ENCODE data around the gene ZFP1.
A peak's percentile ranks its signal among the peaks of the same experiment; 100 is the strongest.

ZFP1 gene

DNA sequence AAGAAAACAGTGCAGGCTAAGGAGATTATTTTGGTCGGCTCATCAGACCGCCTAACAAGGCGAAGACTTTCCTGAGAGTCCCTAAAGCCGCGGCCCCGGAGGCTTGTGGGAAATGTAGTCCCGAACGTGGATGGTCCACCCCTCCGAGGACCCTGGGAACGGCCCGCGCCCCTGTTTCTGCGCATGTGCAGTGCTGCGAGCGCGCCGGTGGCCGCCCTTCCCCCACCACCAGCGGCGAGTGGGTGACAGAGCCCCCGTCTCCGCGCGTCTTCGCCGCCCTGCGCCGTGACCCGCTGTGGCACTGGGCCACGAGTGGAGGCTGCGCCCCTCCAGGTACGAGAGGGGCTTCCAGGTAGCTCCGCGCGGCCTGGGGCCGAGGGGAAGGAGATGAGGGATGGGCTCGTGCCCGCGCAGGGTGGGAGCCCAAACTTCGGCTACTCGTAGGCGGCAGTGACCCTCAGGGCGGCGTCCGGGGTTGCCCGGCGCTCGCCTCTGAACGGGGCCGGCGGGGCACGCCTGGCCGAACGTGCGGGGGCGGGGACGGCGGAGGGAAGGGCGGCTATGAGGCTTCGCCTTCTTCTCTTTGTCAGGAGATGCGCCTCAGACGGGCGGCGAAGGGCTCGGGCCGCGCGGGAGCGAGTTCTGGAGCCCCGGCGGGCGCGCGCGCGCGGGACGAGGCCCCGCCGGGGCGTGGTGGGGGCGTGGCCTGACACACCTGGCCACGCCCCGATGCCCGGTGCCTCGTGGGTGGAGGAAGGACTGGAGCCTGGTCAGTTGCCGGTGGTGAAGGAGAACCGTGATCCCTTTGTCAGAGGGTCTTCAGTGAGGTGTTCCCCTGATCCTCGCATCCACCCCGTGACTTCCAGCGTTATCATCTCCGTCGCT lies at the start of gene ZFP1:
ZFP1 (plus strand) TSS at position 214 of the 885 bp plus-strand sequence. CDS start 4,428 bp downstream, outside the sequence.
- peak; percentile 85 for DNase-seq (ENCODE audit: low spot score)

- DNase-seq (ENCODE audit: low spot score), result no peak
Observed at GRCh38 chr16:75099075-75099667, 49.2 kb upstream of the ZFP1 start.

- no peak for DNase-seq (ENCODE audit: low spot score)
Observed at GRCh38 chr16:75099738-75100602, 48.4 kb upstream of the ZFP1 start.

- DNase-seq (ENCODE audit: low spot score), result no peak
Observed at GRCh38 chr16:75100603-75100990, 47.7 kb upstream of the ZFP1 start.

DNA sequence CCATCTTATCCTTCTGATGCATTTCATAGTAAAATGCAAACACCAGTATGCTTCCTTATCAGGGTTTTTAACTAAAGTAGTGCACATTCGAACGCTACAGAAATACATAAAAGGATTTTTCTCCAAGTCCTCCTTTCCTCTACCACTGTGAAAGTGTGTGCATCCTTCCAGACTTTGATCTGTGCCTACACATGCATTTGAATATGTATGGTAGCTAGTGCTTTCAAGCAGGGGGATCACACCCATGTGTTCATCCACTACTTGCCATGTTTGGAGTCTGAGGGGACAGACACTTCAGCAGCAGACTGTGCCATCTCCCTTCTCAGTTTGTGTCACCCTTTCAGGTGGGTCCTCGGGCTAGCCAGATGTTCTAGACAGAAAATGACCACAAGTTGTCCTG lies 46.7 kb upstream of the ZFP1 start:
- DNase-seq (ENCODE audit: low spot score), result no peak

DNA sequence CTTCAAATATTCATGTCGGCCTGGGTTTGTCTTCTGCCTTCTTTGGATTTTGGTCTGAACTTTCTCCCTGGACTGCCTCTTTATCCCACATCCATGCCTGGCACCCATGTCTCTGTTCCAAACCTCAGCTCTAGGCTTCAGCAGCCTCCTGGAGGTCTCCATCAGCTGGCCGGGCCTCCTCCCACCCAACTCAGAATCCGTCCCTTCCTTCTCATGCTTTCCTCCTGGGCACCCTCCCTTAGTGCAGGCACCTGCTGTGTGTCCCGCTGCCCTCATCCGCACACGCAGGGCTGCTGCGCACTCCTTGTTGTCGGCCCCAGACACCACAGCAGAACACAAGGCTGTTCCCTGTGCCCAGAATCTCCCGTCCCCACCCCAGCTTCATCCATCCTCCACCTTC lies 45.7 kb upstream of the ZFP1 start:
- no peak for DNase-seq (ENCODE audit: low spot score)

DNA sequence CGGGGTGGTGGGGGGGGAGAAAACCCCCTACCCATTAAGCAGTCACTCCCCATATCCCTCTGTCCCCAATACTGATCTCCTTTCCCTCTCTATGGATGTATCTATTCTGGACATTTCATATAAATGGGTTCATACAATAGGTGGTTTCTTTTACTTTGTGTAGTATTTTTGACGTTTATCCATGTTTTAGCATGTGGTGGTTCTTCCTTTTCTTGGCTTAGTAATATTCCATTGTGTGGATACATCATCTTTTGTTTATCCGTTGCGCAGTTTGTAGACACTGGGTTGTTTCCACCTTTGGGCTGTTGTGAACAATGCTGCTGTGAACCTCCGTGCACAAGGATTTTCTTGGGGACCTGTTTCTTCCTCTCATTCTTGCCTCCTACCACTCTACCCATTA lies 44.3 kb upstream of the ZFP1 start:
- no peak for DNase-seq (ENCODE audit: low spot score)

GRCh38 chr16:75104836-75105235 lies 43.5 kb upstream of the ZFP1 start:
- DNase-seq (ENCODE audit: low spot score), result no peak

- DNase-seq (ENCODE audit: low spot score), result no peak
Observed at GRCh38 chr16:75105306-75106061, 42.8 kb upstream of the ZFP1 start.

- DNase-seq (ENCODE audit: low spot score), result no peak
Observed at GRCh38 chr16:75106351-75107274, 41.7 kb upstream of the ZFP1 start.

- no peak for DNase-seq (ENCODE audit: low spot score)
Observed at GRCh38 chr16:75107505-75107904, 40.8 kb upstream of the ZFP1 start.

GRCh38 chr16:75108792-75109731 lies 39.3 kb upstream of the ZFP1 start:
- DNase-seq (ENCODE audit: low spot score), result peak; percentile 59

- DNase-seq (ENCODE audit: low spot score), result no peak
Observed at GRCh38 chr16:75109732-75110243, 38.5 kb upstream of the ZFP1 start.

GRCh38 chr16:75110637-75111513 lies 37.4 kb upstream of the ZFP1 start:
- DNase-seq (ENCODE audit: low spot score), result peak; percentile 72

DNA sequence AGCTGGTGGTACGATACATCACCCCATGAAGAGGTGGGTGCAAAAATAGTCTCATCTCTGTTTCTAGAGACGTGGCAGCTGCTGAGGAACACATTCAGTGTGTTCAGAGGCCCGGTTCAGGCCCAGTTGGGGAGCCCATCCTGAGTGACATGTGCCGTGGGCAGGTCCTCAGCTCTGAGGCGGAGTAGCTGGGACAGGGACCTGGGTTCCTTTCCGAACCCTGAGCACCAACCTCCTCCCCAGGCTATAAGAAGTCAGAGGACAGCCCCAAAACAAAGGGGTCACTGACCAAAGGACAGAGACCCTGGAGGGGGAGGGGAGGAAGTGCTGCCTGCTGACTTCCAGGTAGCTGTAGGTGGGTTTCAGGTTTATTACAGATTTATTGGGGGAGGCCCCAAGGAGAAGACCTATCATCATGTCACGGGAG lies 36.8 kb upstream of the ZFP1 start:
- DNase-seq (ENCODE audit: low spot score), result no peak

DNA sequence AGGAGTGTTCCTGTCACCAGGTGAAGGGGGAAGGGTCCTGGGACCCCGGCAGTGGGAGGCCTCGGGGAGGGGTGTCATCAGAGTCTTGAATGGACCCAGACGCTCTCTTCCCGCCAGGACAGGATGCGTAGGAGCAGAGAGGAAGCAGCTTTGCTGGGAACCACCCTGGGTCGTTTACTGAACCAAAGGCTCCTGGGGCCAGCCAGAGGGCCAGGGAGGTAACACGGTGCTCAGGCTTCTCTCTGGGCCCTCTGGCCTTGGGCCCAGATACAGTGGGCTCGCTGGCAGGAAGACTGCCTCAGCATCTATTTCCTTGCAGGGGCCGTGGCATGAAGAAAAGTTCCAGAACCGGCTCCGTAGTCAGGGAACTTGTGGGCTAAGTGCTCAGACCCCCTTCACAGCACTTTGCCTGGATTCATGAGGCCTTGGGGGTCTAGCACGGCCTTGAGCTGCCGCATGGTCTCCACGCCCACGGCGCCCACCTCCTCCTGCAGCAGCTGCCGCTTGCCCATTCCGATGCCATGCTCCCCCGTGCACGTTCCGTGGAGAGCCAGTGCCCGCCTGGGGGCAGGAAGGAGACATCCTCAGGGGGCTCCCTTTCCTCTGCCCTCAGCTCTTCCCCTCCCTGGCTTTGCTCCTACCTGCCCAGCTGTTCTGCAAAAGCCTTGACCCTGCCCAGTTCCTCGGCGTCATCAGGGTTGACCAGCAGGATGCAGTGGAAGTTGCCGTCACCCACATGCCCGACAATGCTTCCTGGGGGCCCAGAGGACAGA lies 36.2 kb upstream of the ZFP1 start:
- DNase-seq (ENCODE audit: low spot score), result no peak

DNA sequence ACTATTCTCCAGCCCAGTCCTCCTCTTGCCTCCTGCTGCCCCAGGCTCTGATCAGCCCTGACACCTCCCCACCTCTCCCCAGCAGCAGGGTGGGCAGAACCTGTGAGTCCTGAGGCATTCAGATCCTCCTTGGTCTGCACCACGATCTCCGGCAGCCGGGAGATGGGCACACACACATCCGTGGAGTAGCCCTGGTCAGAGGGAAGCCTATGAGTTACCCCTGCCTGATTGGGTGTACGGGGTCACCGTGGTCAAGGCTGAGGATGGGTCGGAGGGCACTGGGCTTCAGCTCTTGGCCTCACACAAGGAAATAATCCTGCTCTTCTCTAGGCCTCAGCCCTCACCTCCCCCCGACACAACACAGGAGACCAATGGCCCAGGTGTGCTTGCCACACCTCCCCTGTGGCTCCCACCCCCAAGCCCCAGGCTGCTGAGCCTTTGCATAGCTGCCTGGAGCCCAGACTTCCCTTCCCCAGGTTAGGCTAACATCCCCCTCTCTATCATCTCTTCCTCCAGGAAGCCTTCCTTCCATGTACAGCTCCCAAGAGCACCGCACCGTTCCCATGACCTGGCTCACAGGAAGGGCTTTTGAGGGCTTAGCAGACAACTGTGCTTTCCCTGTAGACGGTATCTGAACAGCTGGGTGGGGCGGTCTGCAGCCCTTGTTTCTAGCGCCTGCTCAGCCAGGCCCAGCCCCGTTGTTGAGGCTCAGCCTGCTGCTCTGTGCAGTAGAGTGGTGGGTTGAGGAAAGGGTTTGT lies 35.4 kb upstream of the ZFP1 start:
- DNase-seq (ENCODE audit: low spot score), result no peak

Measured in SW480 (cell line).